HG03175 (cell line): ENCODE results near the gene MYO1E.
"Not testable (repeated sequence)": the region's sequence is repeated elsewhere in the genome, so short reads cannot be mapped to it uniquely, and the experiment has no call there.

Source experiments
- ATAC-seq: cut with Tn5 transposase; IDR thresholded peaks from one replicate; pipeline ENCODE4 v1.9.1; 2021; ENCODE audit warnings: mild to moderate bottlenecking, moderate library complexity; ENCODE audit not compliant: unreplicated experiment

Gene MYO1E

GRCh38 chr15:59352683-59353082 is 20.0 kb downstream of the MYO1E start:
- no peak for ATAC-seq

GRCh38 chr15:59352189-59352588 is 20.5 kb downstream of the MYO1E start:
- no peak for ATAC-seq

DNA sequence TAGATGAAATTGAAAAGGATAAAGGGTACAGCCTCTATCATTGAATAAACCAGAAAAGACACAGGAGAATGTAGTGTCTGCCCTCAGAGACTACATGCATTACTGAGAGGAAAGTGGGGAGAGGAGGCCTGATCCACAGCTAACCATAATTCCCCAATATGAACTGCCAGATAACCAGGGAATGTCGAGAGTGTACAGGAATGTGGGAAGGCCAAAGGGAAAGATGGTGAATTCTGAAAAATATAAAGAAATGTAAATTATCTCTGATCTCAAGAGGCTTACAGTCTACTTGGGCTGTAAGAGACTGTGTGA is 22.3 kb downstream of the MYO1E start:
- no peak for ATAC-seq

DNA sequence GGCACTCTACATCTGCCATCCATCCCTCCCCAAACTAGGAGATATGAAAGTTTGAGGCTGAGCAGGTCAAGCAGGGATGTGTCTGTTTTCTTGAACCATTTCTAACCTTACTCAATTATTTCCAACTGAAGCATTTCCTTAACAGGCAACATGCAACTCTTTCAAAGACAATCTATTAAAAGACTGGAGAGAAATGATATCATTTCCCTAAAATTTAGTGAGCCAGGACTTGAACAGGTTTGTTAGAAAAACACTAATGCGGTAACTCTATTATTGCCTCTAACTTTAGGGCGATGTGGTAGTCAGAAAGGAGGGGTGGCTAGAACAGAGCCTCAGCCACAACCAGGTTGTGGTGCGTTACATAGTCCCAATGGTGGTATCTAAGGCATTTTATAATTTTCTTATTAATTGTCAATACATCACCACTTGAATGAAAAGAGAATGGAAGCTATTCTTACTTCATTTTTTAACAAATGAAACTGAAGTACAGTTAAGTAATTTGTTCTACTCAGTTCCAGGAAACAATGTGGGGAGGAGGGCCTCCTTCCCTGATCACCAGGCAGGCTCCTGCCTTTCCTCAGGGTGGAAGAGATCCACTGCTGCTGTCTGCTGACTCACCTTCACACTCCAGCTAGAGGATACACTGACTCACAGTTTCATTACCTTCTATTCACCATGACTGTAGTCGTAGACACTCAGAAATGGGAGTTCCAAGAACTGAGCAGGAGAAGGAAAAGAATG is 22.8 kb downstream of the MYO1E start:
- no peak for ATAC-seq

DNA sequence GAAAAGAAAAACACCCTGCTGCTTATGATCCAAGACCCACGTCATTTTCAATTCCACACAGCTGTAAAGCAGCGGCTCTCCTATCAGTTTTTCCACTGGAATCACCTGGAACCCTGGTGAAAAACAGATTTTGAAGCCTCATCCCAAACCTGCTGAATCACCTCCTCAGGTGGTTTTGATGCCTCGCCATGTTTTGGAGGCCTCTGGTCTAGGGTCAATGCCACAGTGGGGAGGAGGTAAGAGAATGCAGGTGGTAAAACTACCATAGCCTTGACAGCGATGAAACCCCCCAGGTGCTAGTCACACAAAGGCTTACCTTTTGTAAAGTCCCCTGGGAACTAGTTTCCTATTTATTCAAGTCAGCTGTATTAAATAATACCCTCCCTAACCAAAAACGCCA is 24.8 kb downstream of the MYO1E start:
- no peak for ATAC-seq

DNA sequence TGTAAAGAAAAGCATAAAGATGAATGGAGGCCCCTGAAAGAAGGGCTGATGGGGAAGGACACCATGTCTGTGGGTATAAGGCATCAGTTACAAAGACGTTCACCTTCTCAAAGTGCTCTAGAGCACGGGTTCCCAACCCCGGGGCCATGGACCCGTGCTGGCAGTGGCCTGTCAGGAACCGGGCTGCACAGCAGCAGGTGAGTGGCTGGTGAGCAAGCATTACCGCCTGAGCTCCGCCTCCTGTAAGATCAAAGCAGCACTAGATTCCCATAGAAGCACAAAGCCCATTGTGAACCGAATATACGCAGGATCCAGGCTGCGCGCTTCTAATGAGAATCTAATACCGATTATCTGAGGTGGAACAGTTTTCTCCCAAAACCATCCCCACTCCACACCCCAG is 25.7 kb downstream of the MYO1E start:
- ATAC-seq: no peak

- ATAC-seq: no peak
Observed at GRCh38 chr15:59345326-59345725, 27.3 kb downstream of the MYO1E start.

DNA sequence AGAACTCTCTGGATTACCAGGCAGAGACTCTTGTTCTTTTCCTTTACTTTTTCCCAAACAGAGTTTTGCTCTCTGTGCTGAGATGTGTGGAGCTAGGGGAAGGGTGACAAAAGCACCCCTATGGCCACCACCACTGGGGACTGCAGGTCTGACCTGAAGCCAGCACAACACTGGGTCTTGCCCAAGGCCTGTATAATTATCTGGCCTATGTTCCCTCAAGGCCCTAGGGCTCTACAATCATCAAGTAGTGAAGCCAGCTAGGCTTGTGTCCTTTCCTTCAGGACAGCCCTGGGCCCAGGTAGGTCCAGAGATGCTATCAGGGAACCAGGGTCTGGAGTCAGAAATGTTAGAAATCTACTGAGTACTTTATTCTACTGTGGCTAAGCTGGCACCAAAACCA is 28.4 kb downstream of the MYO1E start:
- ATAC-seq: no peak

GRCh38 chr15:59340325-59340724 is 32.3 kb downstream of the MYO1E start:
- no peak for ATAC-seq

- ATAC-seq: no peak
Observed at GRCh38 chr15:59339252-59339672, 33.4 kb downstream of the MYO1E start.

DNA sequence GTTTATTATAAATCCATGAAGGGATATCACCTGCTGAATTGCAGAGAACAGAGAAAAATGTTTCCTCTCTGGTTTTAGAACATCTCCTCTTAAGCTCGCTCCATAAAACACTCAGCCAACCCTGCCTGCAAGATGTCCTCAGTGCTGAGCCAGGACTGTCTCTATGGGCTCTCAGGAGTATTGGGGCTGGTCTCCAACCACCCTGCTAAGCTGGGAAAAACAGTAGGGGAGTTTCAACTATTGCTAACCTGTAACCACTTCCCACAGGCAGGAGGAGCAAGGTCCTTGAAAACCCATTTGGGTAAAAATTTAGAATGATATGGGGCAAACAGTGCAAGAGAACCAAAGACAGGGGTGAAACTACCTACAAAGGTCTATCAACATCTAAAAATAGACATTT is 34.3 kb downstream of the MYO1E start:
- no peak for ATAC-seq

DNA sequence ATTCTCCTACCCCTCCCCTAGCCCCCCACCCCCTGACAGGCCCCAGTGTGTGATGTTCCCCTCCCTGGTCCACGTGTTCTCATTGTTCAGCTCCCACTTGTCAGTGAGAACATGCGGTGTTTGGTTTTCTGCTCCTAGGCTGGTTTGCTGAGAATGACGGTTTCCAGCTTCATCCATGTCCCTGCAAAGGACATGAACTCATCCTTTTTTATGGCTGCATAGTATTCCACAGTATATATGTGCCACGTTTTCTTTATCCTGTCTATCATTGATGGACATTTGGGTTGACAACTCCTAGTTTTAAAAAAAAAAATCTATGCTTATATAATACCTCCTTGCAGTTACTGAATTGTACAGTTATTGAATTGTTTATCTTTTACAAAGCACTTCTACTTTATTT is 35.9 kb downstream of the MYO1E start:
- not testable (repeated sequence) for ATAC-seq

DNA sequence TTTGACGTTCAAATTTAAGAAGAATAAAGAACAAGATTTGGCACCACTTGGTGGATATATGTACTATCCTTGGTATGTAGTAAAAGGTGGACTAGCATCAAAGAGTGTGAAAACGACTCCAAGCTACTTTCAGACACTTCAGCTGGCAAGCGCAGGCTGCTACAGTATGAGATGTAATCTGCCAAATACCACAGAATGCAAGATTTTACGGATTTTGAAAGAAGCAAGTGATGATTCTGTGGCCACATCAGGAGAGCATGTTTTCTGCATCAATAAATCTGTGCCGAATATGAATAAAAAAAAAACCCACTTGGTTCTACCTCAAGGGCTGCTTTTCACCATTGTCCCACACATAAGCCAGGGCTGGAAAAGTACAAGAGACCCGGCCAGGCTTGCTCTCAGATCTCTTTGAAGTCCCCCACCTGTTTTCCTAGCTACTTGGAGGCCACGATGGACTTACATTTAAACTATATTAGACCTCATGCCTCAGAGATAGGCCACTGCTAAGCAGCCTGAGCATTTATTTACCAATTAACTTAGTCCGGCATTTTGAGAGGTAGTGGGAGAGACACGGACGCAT is 37.4 kb downstream of the MYO1E start:
- no peak for ATAC-seq

- ATAC-seq: no peak
Observed at GRCh38 chr15:59334076-59334415, 38.6 kb downstream of the MYO1E start.

GRCh38 chr15:59333401-59334075 is 39.1 kb downstream of the MYO1E start:
- ATAC-seq: no peak

DNA sequence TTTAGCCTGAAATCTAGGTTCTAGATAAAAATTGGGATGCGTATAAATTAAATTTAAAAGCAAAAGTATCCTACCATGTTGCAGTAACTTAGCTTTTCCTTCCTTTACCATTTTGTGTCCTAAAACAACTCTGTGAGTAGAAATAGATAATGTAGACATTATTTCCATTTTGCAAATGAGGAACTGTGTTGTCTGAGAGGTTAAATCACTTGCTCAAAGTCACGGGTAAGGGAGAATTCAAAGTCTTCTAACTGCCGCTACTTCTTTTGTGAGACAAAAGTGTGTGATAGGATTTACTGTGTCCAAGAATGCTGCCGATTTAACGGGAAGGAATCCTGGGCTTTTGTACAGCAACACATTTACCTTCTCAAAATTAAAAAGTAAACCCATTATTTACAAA is 40.7 kb downstream of the MYO1E start:
- no peak for ATAC-seq

DNA sequence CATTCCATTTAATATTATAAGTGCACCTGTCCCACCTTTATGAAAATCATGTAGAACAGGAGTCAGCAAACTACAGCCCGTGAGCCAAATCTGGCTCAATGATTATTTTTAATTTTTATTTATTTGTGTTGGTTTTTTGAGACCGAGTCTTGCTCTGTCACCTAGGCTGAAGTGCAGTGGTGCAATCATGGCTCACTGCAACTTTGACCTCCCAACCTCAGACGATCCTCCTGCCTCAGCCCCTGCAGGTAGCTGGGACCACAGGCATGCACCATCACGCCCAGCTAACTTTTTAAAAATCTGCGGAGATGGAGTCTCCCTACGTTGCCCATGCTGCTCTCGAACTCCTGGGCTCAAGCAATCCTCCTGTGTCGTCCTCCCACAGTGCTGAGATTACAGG is 42.0 kb downstream of the MYO1E start:
- ATAC-seq: no peak

DNA sequence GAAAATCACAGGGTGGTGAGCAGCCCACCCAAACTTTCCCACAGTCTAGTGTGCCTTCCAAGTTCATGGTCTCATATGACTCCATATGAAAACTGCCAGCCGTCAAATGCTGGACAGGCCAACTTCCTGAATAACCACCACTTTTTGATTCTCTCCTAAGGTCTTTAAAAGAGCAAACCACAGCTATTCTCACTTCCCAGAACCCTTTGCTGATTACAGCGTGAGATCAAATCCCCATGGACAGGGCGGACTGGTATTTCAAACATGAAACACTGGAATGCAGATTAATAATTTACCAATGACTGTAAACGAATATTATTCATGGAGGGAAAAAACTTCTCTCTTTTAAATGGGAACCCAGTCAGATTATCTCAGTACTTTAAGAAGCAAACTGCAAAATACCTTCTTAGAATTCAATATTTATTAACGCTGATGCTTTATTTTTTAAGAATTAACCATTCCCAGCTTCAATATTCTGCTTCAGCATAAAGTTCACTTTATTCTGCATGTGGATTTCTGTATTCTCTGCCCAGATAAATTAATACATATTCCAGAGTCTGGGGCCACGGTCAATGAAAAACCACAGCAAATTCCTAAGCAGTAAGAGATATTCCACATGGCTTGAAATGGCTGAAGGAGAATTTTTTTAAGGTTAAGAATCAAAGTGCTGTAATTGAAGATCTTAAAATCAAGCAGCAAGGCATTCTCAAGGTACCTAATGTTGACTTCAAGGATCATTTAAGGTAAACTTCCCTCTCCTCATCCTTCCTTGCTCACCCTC is 42.9 kb downstream of the MYO1E start:
- no peak for ATAC-seq

- ATAC-seq: no peak
Observed at GRCh38 chr15:59329091-59329490, 43.6 kb downstream of the MYO1E start.

DNA sequence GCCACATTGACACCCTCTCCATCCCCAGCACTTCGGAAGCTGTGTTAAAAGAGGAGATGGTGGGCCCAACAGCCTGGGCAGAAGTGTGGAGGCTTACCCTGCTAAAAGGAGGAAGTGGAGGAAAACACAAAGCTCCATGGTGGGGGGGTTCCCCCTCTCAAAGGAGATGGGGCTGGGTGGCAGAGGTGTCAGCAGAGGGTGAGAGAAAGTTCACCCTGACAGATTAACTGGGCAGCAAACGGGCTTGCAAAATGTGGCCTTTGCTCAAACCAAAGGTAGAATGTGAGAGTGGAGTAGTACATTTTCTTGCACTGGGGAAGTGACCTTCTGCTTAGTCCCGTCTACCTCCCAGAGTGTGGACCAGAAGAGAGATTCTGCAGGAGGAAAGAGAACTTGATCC is 44.7 kb downstream of the MYO1E start:
- peak; percentile 86 for ATAC-seq

- ATAC-seq: no peak
Observed at GRCh38 chr15:59326856-59327255, 45.8 kb downstream of the MYO1E start.
